ENCODE results near the gene AGBL1. TPM values are rescaled to one million over a fixed set of nuclear protein-coding genes. Genes with fewer than 3 reads are reported as not detected.

Gene AGBL1
- total RNA-seq, 1 donor from 2014 or later = not detected

DNA sequence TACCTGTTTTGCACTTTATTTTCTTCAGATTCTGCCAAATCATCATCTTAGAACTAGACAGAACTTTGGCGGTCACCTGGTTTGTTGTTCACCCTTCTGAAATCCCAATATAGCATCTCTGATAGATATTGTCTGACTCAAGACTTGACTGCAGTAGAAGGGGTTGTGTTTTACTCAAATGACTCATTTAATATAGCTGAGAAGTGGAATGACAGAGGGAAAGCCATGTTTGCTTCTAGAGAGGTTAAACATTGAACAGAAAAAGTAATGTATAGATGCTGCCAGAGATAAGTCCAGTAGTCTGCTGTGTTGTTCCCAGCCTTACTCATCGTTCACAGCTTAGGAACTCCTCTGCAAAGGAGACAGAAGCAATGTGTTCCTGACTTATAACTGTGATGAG lies 402.0 kb downstream of the AGBL1 start:
- Histone ChIP-seq H3K27ac (ENCODE audit: low read depth, low read length) (no peak overlapping the region), H3K9ac (ENCODE audit: low read length) (no peak overlapping the region), H2AFZ (ENCODE audit: low read depth, low read length) (no peak overlapping the region), H3K4me1 (ENCODE audit: insufficient read depth, low read length) (no peaks in the 10 kb centered on the region), H3K79me2 (ENCODE audit: insufficient read depth, low read length) (no peaks in the 10 kb centered on the region), H4K20me1 (ENCODE audit: insufficient read depth, low read length) (no peaks in the 10 kb centered on the region), H3K27me3 (ENCODE audit: insufficient read depth, low read length) (no peaks in the 10 kb centered on the region), H3K4me3 (ENCODE audit: insufficient read depth, low read depth, low read length) (no peak overlapping the region), H3K4me2 (ENCODE audit: low read length) (no peak overlapping the region), H3K36me3 (ENCODE audit: insufficient read depth, low read length) (no peaks in the 10 kb centered on the region), H3K9me3 (ENCODE audit: insufficient read depth, low read depth, low read length) (no peaks in the 10 kb centered on the region)
- Mint-ChIP-seq H3K4me1 (ENCODE audit: low read depth, unreplicated experiment) (no peaks in the 10 kb centered on the region), H3K36me3 (ENCODE audit: low read depth, unreplicated experiment) (no peaks in the 10 kb centered on the region), H3K27ac (ENCODE audit: unreplicated experiment) (no peak overlapping the region), H3K4me3 (ENCODE audit: unreplicated experiment) (no peak overlapping the region), H3K27me3 (ENCODE audit: low read depth, unreplicated experiment) (peaks cover 10% of the 10 kb centered on the region), H3K9me3 (ENCODE audit: unreplicated experiment) (peaks cover 3% of the 10 kb centered on the region)
- FAIRE-seq = no peak
- DNase-seq (ENCODE audit: low read depth) = no peak
- no peak for TF ChIP-seq EZH2 (IDR thresholded peaks at IDR 0.05; ENCODE audit: insufficient read depth, low read length)
- TF ChIP-seq, protein P1, sequence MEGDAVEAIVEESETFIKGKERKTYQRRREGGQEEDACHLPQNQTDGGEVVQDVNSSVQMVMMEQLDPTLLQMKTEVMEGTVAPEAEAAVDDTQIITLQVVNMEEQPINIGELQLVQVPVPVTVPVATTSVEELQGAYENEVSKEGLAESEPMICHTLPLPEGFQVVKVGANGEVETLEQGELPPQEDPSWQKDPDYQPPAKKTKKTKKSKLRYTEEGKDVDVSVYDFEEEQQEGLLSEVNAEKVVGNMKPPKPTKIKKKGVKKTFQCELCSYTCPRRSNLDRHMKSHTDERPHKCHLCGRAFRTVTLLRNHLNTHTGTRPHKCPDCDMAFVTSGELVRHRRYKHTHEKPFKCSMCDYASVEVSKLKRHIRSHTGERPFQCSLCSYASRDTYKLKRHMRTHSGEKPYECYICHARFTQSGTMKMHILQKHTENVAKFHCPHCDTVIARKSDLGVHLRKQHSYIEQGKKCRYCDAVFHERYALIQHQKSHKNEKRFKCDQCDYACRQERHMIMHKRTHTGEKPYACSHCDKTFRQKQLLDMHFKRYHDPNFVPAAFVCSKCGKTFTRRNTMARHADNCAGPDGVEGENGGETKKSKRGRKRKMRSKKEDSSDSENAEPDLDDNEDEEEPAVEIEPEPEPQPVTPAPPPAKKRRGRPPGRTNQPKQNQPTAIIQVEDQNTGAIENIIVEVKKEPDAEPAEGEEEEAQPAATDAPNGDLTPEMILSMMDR (IDR thresholded peaks at IDR 0.05; ENCODE audit: insufficient read depth, low read depth, low read length) = no peak

DNA sequence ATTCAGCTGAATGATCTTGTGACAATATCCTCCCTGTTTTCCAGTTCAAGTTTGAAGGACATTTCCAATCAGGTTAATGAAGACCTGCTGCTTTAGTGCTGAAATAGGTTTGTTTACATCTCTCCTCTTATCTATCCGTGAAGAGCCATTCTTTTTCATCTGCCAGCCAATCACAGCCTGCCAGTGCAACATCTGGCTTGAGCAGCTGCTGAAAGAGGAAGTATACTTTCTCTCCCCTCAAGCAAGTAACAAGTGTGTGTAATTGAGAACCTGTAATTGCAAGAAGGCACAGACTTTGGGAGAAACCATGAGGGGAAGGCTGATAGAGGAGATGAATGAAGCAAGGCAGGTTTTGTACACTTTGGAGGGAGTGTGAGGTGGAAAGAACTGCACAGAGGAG lies 404.3 kb downstream of the AGBL1 start:
- no peak overlapping the region for H3K9ac ChIP-seq (ENCODE audit: low read length)
- H3K4me3 ChIP-seq (ENCODE audit: insufficient read depth, low read depth, low read length) = no peak overlapping the region
- Mint-ChIP-seq H3K4me3 (ENCODE audit: unreplicated experiment) (no peak overlapping the region), H3K27me3 (ENCODE audit: low read depth, unreplicated experiment) (peaks cover 11% of the 10 kb centered on the region), H3K4me1 (ENCODE audit: low read depth, unreplicated experiment) (no peaks in the 10 kb centered on the region), H3K27ac (ENCODE audit: unreplicated experiment) (no peak overlapping the region), H3K36me3 (ENCODE audit: low read depth, unreplicated experiment) (no peaks in the 10 kb centered on the region), H3K9me3 (ENCODE audit: unreplicated experiment) (peaks cover 3% of the 10 kb centered on the region)
- H3K4me2 ChIP-seq (ENCODE audit: low read length) = no peak overlapping the region
- FAIRE-seq (no peak), DNase-seq (ENCODE audit: low read depth) (no peak)
- no peak for TF ChIP-seq EZH2 (IDR thresholded peaks at IDR 0.05; ENCODE audit: insufficient read depth, low read length)
- TF ChIP-seq, protein P1 (IDR thresholded peaks at IDR 0.05; ENCODE audit: insufficient read depth, low read depth, low read length) = no peak
- no peaks in the 10 kb centered on the region for H3K79me2 ChIP-seq (ENCODE audit: insufficient read depth, low read length)
- H4K20me1 ChIP-seq (ENCODE audit: insufficient read depth, low read length) = no peaks in the 10 kb centered on the region
- H3K9me3 ChIP-seq (ENCODE audit: insufficient read depth, low read depth, low read length) = no peaks in the 10 kb centered on the region
- H3K36me3 ChIP-seq (ENCODE audit: insufficient read depth, low read length) = no peaks in the 10 kb centered on the region
- H3K27ac ChIP-seq (ENCODE audit: low read depth, low read length) = no peak overlapping the region
- no peak overlapping the region for H2AFZ ChIP-seq (ENCODE audit: low read depth, low read length)
- no peaks in the 10 kb centered on the region for H3K4me1 ChIP-seq (ENCODE audit: insufficient read depth, low read length)
- no peaks in the 10 kb centered on the region for H3K27me3 ChIP-seq (ENCODE audit: insufficient read depth, low read length)

DNA sequence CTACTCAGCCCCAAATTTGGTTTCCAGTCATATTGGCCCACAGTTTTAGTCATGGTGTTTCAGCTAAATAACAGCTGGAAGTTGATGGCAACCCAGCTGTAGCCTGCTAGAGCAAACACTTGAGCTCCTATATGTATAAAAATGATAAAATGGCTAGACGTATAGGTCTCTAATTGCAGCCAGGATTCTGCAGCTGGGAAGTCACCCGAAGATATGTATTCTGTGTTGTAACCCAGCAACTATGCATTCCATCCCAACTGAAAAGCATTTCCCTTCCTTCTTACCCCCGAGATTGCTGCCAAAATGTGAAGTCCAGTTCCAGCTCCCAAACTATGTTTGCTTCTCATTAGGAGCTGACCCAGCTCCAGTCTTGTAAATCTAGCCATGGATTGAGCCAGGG lies 408.4 kb downstream of the AGBL1 start:
- FAIRE-seq = no peak
- H3K4me3 Mint-ChIP-seq (ENCODE audit: unreplicated experiment) = no peak overlapping the region
- Histone ChIP-seq H3K4me3 (ENCODE audit: insufficient read depth, low read depth, low read length) (no peak overlapping the region), H3K4me2 (ENCODE audit: low read length) (no peak overlapping the region), H3K9ac (ENCODE audit: low read length) (no peak overlapping the region), H3K79me2 (ENCODE audit: insufficient read depth, low read length) (no peaks in the 10 kb centered on the region), H3K27ac (ENCODE audit: low read depth, low read length) (no peak overlapping the region), H3K4me1 (ENCODE audit: insufficient read depth, low read length) (no peaks in the 10 kb centered on the region), H2AFZ (ENCODE audit: low read depth, low read length) (no peak overlapping the region), H4K20me1 (ENCODE audit: insufficient read depth, low read length) (no peaks in the 10 kb centered on the region), H3K36me3 (ENCODE audit: insufficient read depth, low read length) (no peaks in the 10 kb centered on the region), H3K9me3 (ENCODE audit: insufficient read depth, low read depth, low read length) (no peaks in the 10 kb centered on the region), H3K27me3 (ENCODE audit: insufficient read depth, low read length) (no peaks in the 10 kb centered on the region)
- no peak for DNase-seq (ENCODE audit: low read depth)
- H3K27me3 Mint-ChIP-seq (ENCODE audit: low read depth, unreplicated experiment) = peaks cover 6% of the 10 kb centered on the region
- no peak overlapping the region for H3K27ac Mint-ChIP-seq (ENCODE audit: unreplicated experiment)
- H3K36me3 Mint-ChIP-seq (ENCODE audit: low read depth, unreplicated experiment) = no peaks in the 10 kb centered on the region
- no peaks in the 10 kb centered on the region for H3K9me3 Mint-ChIP-seq (ENCODE audit: unreplicated experiment)
- TF ChIP-seq, protein P1 (IDR thresholded peaks at IDR 0.05; ENCODE audit: insufficient read depth, low read depth, low read length) = no peak
- TF ChIP-seq EZH2 (IDR thresholded peaks at IDR 0.05; ENCODE audit: insufficient read depth, low read length) = no peak
- no peaks in the 10 kb centered on the region for H3K4me1 Mint-ChIP-seq (ENCODE audit: low read depth, unreplicated experiment)
